Chondrocyte (in vitro differentiated cells): ENCODE data around the gene HVCN1. TPM values are rescaled to one million over a fixed set of nuclear protein-coding genes. Genes with fewer than 3 reads are reported as not detected.

Experiments used
- DNase-seq: peaks from one replicate; pipeline ENCODE4 v3.0.0; 2021; ENCODE audit warnings: mixed read lengths, low spot score
- H3K27ac Mint-ChIP-seq: one replicate; pipeline ENCODE4 v1.8.0; 2021; ENCODE audit warnings: mild to moderate bottlenecking, moderate library complexity, mixed read lengths; ENCODE audit not compliant: unreplicated experiment
- H3K27me3 Mint-ChIP-seq: 2 replicates; pipeline ENCODE4 v1.8.0; 2021; ENCODE audit warnings: low read depth, mixed read lengths
- H3K36me3 Mint-ChIP-seq: 2 replicates; pipeline ENCODE4 v1.8.0; 2021; ENCODE audit warnings: low read depth, mixed read lengths
- H3K4me1 Mint-ChIP-seq: 2 replicates; pipeline ENCODE4 v1.8.0; 2021; ENCODE audit warnings: low read depth, mild to moderate bottlenecking, mixed read lengths
- H3K4me3 Mint-ChIP-seq: one replicate; pipeline ENCODE4 v1.8.0; 2021; ENCODE audit warnings: mild to moderate bottlenecking, moderate library complexity, mixed read lengths; ENCODE audit not compliant: unreplicated experiment
- H3K9me3 Mint-ChIP-seq: 2 replicates; pipeline ENCODE4 v1.8.0; 2021; ENCODE audit warnings: low read depth, mixed read lengths
- CTCF ChIP-seq: fragments of 200-600 bp; sonication (generic); IDR thresholded peaks from 2 replicates; pipeline ENCODE4 v1.5.0; 2021; ENCODE audit warnings: antibody characterized with exemption, mild to moderate bottlenecking, moderate library complexity
- total RNA-seq: library from RNA; stranded (reverse); gene quantifications from 3 replicates; pipeline ENCODE4 v1.2.1, GENCODE V29; 2021

HVCN1 gene
- total RNA-seq, 1 donor from 2014 or later, result 1.2 TPM

GRCh38 chr12:110635055-110635454 is 53.9 kb downstream of the HVCN1 start:
- TF ChIP-seq CTCF, result no peak
- DNase-seq, result no peak
- Mint-ChIP-seq H3K27me3 (no peaks in the 10 kb centered on the region), H3K4me3 (no peak overlapping the region), H3K36me3 (peaks cover 3% of the 10 kb centered on the region), H3K4me1 (peaks cover 24% of the 10 kb centered on the region), H3K27ac (no peak overlapping the region), H3K9me3 (no peaks in the 10 kb centered on the region)

- no peak for TF ChIP-seq CTCF
- H3K27me3 Mint-ChIP-seq, result no peaks in the 10 kb centered on the region
- H3K9me3 Mint-ChIP-seq, result no peaks in the 10 kb centered on the region
- H3K4me3 Mint-ChIP-seq, result no peak overlapping the region
- no peaks in the 10 kb centered on the region for H3K4me1 Mint-ChIP-seq
- DNase-seq, result no peak
- no peak overlapping the region for H3K27ac Mint-ChIP-seq
- H3K36me3 Mint-ChIP-seq, result peaks cover 12% of the 10 kb centered on the region
These were observed 61.3 kb downstream of the HVCN1 start for GRCh38 chr12:110627500-110628195.

GRCh38 chr12:110622582-110622981 is 66.3 kb downstream of the HVCN1 start:
- H3K36me3 Mint-ChIP-seq, result peaks cover 2% of the 10 kb centered on the region
- TF ChIP-seq CTCF, result no peak

GRCh38 chr12:110619534-110619953 is 69.4 kb downstream of the HVCN1 start:
- DNase-seq, result no peak
- no peaks in the 10 kb centered on the region for H3K9me3 Mint-ChIP-seq
- peaks cover 5% of the 10 kb centered on the region for H3K4me1 Mint-ChIP-seq
- no peaks in the 10 kb centered on the region for H3K27me3 Mint-ChIP-seq
- TF ChIP-seq CTCF, result peak; percentile 51
- H3K27ac Mint-ChIP-seq, result no peak overlapping the region
- H3K36me3 Mint-ChIP-seq, result peaks cover 3% of the 10 kb centered on the region
- H3K4me3 Mint-ChIP-seq, result no peak overlapping the region

More at GRCh38 chr12:110622582-110622981, 66.3 kb downstream of the HVCN1 start:
- H3K4me3 Mint-ChIP-seq, result no peak overlapping the region
- H3K9me3 Mint-ChIP-seq, result no peaks in the 10 kb centered on the region
- DNase-seq, result no peak
- no peak overlapping the region for H3K27ac Mint-ChIP-seq
- H3K27me3 Mint-ChIP-seq, result no peaks in the 10 kb centered on the region
- no peaks in the 10 kb centered on the region for H3K4me1 Mint-ChIP-seq

GRCh38 chr12:110616471-110617115 is 72.3 kb downstream of the HVCN1 start:
- H3K4me3 Mint-ChIP-seq, result no peak overlapping the region
- peaks cover 1% of the 10 kb centered on the region for H3K36me3 Mint-ChIP-seq
- DNase-seq, result no peak
- peaks cover 8% of the 10 kb centered on the region for H3K4me1 Mint-ChIP-seq
- no peak overlapping the region for H3K27ac Mint-ChIP-seq
- H3K9me3 Mint-ChIP-seq, result no peaks in the 10 kb centered on the region
- TF ChIP-seq CTCF, result no peak
- no peaks in the 10 kb centered on the region for H3K27me3 Mint-ChIP-seq
